Chondrocyte (in vitro differentiated cells): ENCODE data around the gene ZNF586. TPM values are rescaled to one million over a fixed set of nuclear protein-coding genes. Genes with fewer than 3 reads are reported as not detected.
A peak's percentile ranks its signal among the peaks of the same experiment; 100 is the strongest.

Source experiments
- DNase-seq: peaks from one replicate; pipeline ENCODE4 v3.0.0; 2021; ENCODE audit warnings: mixed read lengths, low spot score
- H3K27ac Mint-ChIP-seq: one replicate; pipeline ENCODE4 v1.8.0; 2021; ENCODE audit warnings: mild to moderate bottlenecking, moderate library complexity, mixed read lengths; ENCODE audit not compliant: unreplicated experiment
- H3K27me3 Mint-ChIP-seq: 2 replicates; pipeline ENCODE4 v1.8.0; 2021; ENCODE audit warnings: low read depth, mixed read lengths
- H3K36me3 Mint-ChIP-seq: 2 replicates; pipeline ENCODE4 v1.8.0; 2021; ENCODE audit warnings: low read depth, mixed read lengths
- H3K4me1 Mint-ChIP-seq: 2 replicates; pipeline ENCODE4 v1.8.0; 2021; ENCODE audit warnings: low read depth, mild to moderate bottlenecking, mixed read lengths
- H3K4me3 Mint-ChIP-seq: one replicate; pipeline ENCODE4 v1.8.0; 2021; ENCODE audit warnings: mild to moderate bottlenecking, moderate library complexity, mixed read lengths; ENCODE audit not compliant: unreplicated experiment
- H3K9me3 Mint-ChIP-seq: 2 replicates; pipeline ENCODE4 v1.8.0; 2021; ENCODE audit warnings: low read depth, mixed read lengths
- total RNA-seq: library from RNA; stranded (reverse); gene quantifications from 3 replicates; pipeline ENCODE4 v1.2.1, GENCODE V29; 2021
- TF ChIP-seq, protein P1 (sequence below): fragments of 200-600 bp; sonication (generic); IDR thresholded peaks from 2 replicates; pipeline ENCODE4 v1.5.0; 2021; ENCODE audit warnings: antibody characterized with exemption, mild to moderate bottlenecking, moderate library complexity

Gene ZNF586
- total RNA-seq, 1 donor from 2014 or later: 9.8 TPM

DNA sequence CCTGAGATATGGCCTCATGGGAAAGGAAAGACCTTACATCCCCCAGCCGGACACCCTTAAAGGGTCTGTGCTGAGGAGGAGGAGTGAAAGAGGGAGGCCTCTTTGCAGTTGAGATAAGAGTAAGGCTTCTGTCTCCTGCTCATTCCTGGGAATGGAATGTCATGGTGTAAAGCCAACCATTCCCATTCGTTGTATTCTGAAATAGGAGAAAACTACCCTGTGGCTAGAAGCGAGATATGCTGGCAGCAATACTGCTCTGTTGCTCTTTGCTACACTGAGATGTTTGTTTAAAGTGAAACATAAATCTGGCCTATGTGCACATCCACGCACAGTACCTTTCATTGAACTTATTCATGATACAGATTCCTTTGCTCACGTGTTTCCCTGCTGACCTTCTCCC, 59.8 kb downstream of the ZNF586 start:
- no peaks in the 10 kb centered on the region for H3K9me3 Mint-ChIP-seq
- H3K4me1 Mint-ChIP-seq: peaks cover 38% of the 10 kb centered on the region
- no peaks in the 10 kb centered on the region for H3K27me3 Mint-ChIP-seq
- H3K27ac Mint-ChIP-seq: peak overlapping the region; percentile 78
- DNase-seq: no peak
- peaks cover 9% of the 10 kb centered on the region for H3K36me3 Mint-ChIP-seq
- peak overlapping the region; percentile 71 for H3K4me3 Mint-ChIP-seq
- TF ChIP-seq, protein P1, sequence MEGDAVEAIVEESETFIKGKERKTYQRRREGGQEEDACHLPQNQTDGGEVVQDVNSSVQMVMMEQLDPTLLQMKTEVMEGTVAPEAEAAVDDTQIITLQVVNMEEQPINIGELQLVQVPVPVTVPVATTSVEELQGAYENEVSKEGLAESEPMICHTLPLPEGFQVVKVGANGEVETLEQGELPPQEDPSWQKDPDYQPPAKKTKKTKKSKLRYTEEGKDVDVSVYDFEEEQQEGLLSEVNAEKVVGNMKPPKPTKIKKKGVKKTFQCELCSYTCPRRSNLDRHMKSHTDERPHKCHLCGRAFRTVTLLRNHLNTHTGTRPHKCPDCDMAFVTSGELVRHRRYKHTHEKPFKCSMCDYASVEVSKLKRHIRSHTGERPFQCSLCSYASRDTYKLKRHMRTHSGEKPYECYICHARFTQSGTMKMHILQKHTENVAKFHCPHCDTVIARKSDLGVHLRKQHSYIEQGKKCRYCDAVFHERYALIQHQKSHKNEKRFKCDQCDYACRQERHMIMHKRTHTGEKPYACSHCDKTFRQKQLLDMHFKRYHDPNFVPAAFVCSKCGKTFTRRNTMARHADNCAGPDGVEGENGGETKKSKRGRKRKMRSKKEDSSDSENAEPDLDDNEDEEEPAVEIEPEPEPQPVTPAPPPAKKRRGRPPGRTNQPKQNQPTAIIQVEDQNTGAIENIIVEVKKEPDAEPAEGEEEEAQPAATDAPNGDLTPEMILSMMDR: no peak

DNA sequence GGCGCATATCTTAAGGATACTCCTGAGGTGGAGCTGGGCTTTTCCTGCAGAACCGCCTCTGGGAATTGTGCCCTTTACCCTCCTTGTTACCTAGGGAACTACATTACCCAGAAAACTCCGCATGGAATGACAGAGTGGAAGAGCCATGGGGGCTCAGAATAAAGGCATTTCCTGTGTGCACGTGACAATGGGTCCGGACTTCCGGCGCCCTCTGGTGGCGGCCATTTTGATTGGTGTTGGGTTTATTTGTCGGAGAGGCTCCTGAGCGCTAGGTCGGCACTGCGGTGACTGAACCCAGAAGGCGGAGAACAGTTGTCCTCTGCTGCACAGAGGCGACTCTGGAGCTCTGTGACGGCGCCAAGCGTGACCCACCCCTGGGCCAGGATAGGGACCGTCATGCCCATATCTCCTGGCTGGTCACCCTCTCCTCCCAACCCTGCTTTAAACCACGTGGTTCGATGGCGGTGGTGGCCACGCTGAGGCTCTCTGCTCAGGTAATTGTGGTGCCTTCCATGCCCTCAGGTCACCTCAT, 60.7 kb downstream of the ZNF586 start, which contains the start of gene ZNF587B:
Gene ZNF587B (plus strand): TSS at position 229 of the 532 bp plus-strand sequence. CDS start 230 bp downstream, at position 459.
- TF ChIP-seq, protein P1: peak; percentile 78
- no peak for DNase-seq
- Mint-ChIP-seq H3K4me3 (peak within 1 kb of the TSS; percentile 71), H3K4me1 (peaks cover 34% of the 10 kb centered on the region), H3K9me3 (no peaks in the 10 kb centered on the region), H3K27ac (peak within 1 kb of the TSS; percentile 78), H3K36me3 (peaks cover 6% of the 10 kb centered on the region), H3K27me3 (no peaks in the 10 kb centered on the region)

Other genes starting within 250 kb of the ZNF586 start
- gene ZNF549, start 242.3 kb upstream of the ZNF586 start, total RNA-seq: 6.8 to 7.4 TPM (median 7.1 TPM) in 3 replicates
- 6.9 to 11.3 TPM (median 8.6 TPM) in 3 replicates for gene ZNF550, start 209.8 kb upstream of the ZNF586 start, total RNA-seq
- 5.4 to 7.7 TPM (median 6.0 TPM) in 3 replicates for gene ZNF416, start 190.8 kb upstream of the ZNF586 start, total RNA-seq
- gene ZIK1, start 185.5 kb upstream of the ZNF586 start, total RNA-seq: 4.8 to 7.2 TPM (median 5.5 TPM) in 3 replicates
- 1.4 to 3.4 TPM (median 2.2 TPM) in 3 replicates for gene ZNF530, start 169.8 kb upstream of the ZNF586 start, total RNA-seq
- gene ZNF134, start 155.4 kb upstream of the ZNF586 start, total RNA-seq: 16.9 to 19.8 TPM (median 19.3 TPM) in 3 replicates
- gene ZNF211, start 136.5 kb upstream of the ZNF586 start, total RNA-seq: 11.0 to 13.1 TPM (median 12.6 TPM) in 3 replicates
- gene ZSCAN4, start 100.7 kb upstream of the ZNF586 start, total RNA-seq: not detected in 3 replicates
- 4.0 to 5.8 TPM (median 5.5 TPM) in 3 replicates for gene ZNF551, start 87.7 kb upstream of the ZNF586 start, total RNA-seq
- gene ZNF154, start 60.5 kb upstream of the ZNF586 start, total RNA-seq: 15.7 to 16.3 TPM (median 15.7 TPM) in 3 replicates
- 6.3 to 7.2 TPM (median 7.0 TPM) in 3 replicates for gene ZNF671, start 42.1 kb upstream of the ZNF586 start, total RNA-seq
- 13.2 to 18.9 TPM (median 14.7 TPM) in 3 replicates for gene ZNF776, start 22.9 kb upstream of the ZNF586 start, total RNA-seq
- 3.6 to 5.5 TPM (median 3.7 TPM) in 3 replicates for gene ZNF552, start 45.2 kb downstream of the ZNF586 start, total RNA-seq
- 6.9 to 14.5 TPM (median 8.0 TPM) in 3 replicates for gene ZNF587B, start 60.6 kb downstream of the ZNF586 start, total RNA-seq
- 27.1 to 39.9 TPM (median 30.8 TPM) in 3 replicates for gene ZNF587, start 80.2 kb downstream of the ZNF586 start, total RNA-seq
- 7.9 to 16.6 TPM (median 8.5 TPM) in 3 replicates for gene ZNF814, start 119.4 kb downstream of the ZNF586 start, total RNA-seq
- gene ZNF417, start 146.9 kb downstream of the ZNF586 start, total RNA-seq: 12.9 to 24.5 TPM (median 15.0 TPM) in 3 replicates
- gene ZNF418, start 165.7 kb downstream of the ZNF586 start, total RNA-seq: 6.4 to 9.8 TPM (median 6.7 TPM) in 3 replicates
- gene ZNF256, start 178.0 kb downstream of the ZNF586 start, total RNA-seq: 4.6 to 7.7 TPM (median 5.1 TPM) in 3 replicates
- gene C19orf18, start 204.9 kb downstream of the ZNF586 start, total RNA-seq: 1.4 to 2.1 TPM (median 1.7 TPM) in 3 replicates
- gene ZNF606, start 233.1 kb downstream of the ZNF586 start, total RNA-seq: 10.8 to 15.9 TPM (median 11.4 TPM) in 3 replicates